GM19023 (cell line): ENCODE results near the gene SMARCAD1.

Experiments used
- ATAC-seq: cut with Tn5 transposase; IDR thresholded peaks from one replicate; pipeline ENCODE4 v1.9.1; 2021; ENCODE audit warnings: mild to moderate bottlenecking, moderate library complexity; ENCODE audit not compliant: unreplicated experiment

Gene SMARCAD1, protein sequence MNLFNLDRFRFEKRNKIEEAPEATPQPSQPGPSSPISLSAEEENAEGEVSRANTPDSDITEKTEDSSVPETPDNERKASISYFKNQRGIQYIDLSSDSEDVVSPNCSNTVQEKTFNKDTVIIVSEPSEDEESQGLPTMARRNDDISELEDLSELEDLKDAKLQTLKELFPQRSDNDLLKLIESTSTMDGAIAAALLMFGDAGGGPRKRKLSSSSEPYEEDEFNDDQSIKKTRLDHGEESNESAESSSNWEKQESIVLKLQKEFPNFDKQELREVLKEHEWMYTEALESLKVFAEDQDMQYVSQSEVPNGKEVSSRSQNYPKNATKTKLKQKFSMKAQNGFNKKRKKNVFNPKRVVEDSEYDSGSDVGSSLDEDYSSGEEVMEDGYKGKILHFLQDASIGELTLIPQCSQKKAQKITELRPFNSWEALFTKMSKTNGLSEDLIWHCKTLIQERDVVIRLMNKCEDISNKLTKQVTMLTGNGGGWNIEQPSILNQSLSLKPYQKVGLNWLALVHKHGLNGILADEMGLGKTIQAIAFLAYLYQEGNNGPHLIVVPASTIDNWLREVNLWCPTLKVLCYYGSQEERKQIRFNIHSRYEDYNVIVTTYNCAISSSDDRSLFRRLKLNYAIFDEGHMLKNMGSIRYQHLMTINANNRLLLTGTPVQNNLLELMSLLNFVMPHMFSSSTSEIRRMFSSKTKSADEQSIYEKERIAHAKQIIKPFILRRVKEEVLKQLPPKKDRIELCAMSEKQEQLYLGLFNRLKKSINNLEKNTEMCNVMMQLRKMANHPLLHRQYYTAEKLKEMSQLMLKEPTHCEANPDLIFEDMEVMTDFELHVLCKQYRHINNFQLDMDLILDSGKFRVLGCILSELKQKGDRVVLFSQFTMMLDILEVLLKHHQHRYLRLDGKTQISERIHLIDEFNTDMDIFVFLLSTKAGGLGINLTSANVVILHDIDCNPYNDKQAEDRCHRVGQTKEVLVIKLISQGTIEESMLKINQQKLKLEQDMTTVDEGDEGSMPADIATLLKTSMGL

DNA sequence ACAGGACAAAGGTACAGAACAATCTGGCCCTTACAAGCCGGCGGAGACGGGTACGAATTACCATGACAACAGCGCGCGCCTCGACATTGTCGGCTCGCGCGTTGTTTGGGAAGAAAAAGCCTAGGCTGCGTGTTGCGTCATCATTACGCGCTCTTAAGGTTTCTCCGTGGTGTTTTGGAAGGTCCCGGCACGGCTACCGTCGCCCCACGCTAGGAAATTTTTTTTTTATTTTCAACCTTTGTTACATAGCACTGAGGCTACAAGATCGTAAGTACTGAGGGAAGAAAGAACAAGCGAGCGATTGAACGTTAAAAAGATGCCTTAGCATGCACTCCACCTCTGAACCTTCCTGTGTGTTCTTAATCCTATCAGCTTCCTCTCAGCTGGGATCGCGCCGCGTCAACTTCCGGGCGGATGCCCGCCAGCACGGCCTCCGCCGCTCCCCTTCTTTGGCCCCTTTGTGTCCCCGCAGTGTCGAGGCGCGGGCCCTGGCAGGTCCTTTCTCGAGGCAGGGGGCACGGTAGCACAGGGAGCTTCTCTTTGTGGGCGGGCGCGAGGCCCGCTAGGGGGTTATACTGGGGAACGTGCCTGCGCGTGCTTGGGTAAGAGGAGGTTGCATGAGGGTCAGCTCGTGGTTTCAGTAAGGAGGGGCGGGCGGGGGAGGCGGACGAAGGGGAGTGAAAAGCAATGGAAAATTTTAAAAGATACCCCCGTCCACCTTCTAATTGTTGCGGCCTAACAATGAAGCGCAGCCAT is at the start of gene SMARCAD1:
Gene SMARCAD1, plus strand, starts transcription at position 397 of the 756 bp plus-strand sequence. CDS start 530 bp downstream, outside the sequence.
- ATAC-seq, result peak; percentile 96

DNA sequence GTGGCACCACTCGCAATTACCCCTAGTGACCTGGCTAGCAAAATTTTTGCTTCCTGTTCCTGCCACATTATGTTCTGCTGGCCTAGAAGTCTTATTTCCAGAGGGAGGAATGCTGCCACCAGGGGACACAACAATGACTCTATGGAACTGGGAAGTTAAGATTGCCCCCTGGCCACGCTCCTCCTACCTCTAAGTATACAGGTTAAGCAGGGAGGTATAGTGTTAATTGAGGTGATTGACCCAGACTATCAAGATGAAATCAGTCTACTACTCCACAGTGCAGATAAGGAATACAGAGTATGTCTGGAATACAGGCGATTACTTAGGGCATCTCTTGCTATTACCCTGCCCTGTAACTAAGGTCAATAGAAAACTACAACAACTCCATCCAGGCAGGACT is 48.8 kb upstream of the SMARCAD1 start:
- no peak for ATAC-seq

DNA sequence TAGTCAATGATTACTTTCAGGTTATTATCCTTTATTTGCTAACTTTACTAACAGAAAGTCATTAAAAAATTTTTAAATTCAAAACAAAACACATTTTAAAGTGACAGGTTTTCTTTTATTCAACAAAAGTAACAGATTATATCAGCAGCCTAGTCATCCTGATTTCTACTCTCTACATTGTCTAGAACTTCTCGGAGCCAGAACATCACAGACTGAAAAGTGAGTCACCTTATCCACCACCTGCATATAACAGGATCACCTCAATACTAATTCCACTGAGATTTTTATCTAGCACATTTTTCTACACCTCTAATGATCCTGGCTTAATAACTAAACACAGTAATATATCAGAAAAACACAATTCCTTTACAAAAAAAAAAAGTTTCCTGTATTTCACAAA is 47.9 kb upstream of the SMARCAD1 start:
- ATAC-seq, result no peak

DNA sequence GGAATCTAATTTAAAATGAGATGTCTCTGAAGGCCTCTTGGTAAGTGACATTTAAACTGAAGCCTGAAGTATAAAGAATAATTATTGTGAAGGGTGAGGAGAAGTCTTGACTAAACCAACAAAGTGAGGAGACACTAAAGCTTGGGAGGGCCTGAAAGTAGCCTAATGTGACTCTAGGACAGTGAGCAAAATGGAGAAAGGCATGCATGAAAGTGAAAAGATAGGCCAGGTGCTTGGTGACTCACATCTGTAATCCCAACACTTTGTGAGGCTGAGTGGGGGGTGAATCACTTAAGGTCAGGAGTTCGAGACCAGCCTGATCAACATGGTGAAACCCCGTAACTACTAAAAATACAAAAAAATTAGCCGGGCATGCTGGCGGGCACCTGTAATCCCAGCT is 46.9 kb upstream of the SMARCAD1 start:
- ATAC-seq, result no peak

DNA sequence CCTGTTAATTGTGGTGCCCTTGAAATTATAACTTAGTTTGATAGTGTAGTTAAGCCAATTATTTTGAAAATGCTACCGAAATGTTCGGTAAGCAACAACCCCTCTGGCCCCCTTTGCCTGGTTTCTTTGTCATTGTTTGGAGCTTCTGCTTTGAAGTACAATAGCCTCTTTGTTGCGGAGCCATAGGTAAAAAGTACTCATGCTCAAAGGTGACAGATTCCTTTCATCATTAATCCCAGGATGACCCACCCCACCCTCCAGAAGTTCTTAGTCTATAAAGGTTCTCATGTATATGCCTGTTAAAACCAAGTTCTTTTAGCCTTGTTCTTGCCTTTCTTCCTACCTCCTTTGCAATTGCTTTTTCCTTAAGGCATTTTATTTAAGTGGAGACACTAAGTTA is 42.4 kb upstream of the SMARCAD1 start:
- ATAC-seq, result no peak

DNA sequence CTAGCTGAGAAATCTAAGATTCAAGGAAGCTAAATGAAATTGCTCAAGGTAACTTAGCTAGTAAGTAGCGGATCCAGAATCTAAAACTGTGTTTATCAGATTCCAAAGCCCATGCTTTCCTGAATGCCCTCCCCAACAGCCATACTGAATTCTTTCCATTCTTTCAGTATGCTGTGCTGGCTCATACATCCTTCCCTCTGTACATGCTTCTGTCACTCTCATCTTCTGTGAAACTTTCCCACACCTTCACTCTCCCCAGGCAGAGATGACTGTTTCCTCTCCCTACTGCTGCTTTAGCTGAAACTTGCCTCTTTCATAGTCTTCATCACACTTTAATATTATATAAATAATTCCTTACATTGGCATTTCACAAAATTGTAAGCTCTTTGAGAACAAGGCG is 39.3 kb upstream of the SMARCAD1 start:
- ATAC-seq, result no peak

DNA sequence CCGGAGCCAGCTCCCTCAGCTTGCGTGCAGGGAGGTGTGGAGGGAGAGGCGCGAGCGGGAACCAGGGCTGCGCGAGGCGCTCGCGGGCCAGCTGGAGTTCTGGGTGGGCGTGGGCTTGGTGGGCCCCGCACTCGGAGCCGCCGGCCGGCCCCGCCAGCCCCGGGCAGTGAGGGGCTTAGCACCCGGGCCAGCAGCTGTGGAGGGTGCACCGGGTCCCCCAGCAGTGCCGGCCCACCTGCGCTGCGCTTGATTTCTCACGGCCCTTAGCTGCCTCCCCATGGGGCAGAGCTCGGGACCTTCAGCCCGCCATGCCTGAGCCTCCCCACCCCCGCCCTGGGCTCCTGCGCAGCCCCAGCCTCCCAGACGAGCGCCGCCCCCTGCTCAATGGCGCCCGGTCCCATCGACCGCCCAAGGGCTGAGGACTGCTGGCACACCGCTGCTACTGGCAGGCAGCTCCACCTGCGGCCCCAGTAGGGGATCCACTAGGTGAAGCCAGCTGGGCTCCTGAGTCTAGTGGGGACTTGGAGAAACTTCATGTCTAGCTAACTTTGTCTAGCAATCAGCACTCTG is 37.8 kb upstream of the SMARCAD1 start:
- no peak for ATAC-seq

DNA sequence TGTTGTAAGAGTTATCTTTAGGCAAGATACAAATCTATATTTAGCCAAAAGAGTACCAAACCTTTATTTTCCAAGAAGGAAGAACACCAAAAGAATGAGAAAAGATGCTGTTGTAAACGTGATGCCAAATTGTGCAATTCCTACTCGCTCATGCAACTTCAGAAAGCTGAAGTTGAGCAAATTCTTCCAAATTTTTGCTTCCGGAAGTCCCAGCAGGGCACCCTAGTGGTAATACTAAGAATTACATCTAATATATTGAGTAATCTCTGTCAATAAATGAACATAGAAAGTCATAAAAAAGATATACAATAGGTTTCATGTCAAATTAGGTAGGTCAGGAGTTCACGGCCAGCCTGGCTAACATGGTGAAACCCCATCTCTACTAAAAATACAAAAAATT is 36.0 kb upstream of the SMARCAD1 start:
- ATAC-seq, result no peak

DNA sequence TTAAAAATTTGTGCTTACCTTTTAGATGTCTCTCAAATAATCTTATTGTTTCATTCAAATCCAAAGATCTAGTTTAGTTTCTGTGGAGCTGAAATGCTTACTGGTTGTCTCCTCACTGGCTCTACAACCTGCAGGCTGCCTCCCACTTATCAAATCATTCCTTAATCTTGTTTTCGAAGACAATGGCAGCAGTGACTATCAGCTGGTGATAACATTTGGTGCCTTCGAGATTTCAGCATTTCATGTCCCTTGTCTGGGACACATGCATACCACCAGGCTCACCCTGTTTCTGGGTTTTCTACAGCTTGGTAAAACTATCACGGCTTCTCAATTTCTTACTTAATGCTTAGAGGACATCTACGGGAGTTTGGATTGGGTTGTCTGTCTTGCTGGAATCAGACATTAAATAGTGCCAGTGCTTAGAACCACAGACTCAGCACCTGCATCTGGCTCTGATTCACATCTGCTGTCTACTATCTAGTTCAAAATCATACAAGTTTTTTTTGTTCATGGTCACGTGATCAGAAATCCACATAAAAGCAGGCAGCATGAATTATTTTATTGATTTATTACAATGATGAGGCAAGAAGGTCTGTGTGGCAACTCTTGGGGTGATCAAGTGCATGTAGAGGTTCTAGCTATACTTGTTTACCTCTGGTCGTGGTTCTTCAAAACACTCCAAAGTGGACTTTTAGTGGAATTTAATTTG is 32.0 kb upstream of the SMARCAD1 start:
- no peak for ATAC-seq

DNA sequence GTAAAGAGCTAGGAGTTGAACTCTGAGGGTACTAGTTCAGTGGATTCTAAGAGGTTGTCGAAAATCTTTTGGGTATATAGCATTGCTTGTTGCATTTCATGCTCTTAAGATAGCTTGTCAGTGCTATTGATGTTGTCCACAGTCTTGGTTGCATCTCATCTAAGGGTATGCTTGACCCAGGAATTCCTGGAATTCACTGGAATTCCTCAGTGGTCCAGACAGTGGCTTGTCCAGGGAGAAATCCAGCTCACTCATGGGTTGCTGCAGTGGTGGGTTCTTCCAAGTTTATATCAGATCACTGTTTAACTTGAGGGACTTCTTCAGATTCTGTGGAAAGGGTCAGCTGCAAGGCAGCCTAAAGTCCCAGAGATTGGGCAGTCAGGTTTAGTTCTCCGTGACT is 29.8 kb upstream of the SMARCAD1 start:
- no peak for ATAC-seq

DNA sequence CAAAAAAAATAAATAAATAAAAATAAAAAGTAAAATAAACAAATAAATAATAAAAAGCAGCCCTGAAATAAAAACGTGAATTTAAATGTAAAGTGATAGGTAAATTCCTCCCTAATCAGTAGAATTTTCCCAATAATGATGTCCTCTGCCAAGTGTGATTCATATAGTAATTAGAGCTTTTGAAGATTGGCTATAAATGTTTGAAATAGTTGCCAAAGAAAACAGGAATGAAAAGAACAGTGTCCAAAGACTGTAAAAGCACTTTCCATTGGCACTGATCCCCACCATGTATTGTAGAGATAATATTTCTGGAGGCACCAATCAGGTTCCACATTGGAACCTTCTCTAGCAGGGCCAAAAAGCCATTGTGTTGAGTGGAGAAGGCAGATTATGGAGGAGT is 25.9 kb upstream of the SMARCAD1 start:
- no peak for ATAC-seq

DNA sequence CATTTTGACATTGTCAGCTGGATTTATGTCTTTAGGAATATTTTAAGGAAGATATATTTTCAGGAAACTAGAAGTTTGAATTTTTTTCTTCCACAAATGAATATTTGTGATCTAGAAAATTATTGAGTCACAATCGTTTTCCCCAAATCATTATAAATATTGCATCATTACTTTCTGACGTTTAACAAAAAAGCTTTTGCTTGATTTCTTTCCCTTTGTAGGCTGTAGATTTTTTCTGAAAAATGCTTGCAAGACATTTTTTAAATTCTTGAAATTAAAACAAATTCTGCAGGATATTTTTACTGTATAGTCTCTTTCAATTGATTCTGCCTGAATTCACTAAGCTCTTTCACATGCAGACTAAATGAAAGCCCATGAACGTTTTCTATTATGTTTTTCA is 4.9 kb upstream of the SMARCAD1 start:
- no peak for ATAC-seq

DNA sequence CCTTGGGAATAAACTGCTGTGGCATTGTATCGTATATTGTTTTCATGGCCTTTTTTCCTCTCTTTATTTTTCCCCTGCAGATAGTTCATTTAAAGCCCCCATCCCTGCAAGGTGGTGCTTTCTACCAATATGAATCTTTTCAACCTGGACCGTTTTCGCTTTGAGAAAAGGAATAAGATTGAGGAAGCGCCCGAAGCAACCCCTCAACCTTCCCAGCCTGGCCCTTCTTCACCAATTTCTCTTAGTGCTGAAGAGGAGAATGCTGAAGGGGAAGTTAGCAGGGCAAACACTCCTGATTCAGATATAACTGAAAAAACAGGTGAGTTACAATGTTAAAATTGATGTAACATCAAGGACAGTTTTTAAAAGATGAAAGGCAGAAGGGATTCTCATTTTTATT is 601 bp downstream of the SMARCAD1 start:
- ATAC-seq, result no peak

DNA sequence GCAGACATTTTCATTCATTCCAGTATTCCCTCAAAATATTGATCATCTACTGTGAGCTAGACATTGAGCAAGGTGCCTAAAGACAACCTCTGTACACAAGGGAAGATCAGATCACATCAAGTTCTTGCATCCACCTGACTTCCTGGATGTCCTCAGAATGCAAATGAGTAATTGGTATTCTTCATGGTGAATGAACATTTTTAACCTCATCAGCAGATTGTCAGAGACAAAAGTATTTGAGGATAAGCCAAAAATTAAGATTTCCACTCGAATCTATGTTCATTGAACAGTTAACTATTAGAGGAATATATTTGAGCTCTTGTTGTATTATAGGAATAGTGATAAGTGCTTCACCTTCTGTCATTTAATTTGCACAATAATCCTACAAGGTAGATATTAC is 1.3 kb downstream of the SMARCAD1 start:
- no peak for ATAC-seq

DNA sequence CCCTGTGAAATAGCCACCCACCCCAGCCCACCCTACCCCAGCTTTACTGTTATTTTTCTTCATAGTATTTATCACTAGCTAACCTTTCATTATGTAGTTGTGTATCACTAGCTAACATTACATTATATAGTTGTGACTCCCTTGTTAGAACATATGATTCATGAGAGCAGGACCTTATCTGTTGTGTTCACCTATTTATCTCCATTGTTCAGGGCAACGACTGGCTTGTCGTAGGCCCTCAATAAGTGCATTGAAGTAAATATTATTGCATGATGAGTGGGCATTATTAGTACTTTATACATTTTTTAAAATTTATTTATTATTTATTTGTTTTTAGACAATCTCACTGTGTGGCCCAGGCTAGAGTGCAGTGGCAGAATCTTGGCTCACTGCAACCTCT is 4.2 kb downstream of the SMARCAD1 start:
- no peak for ATAC-seq

DNA sequence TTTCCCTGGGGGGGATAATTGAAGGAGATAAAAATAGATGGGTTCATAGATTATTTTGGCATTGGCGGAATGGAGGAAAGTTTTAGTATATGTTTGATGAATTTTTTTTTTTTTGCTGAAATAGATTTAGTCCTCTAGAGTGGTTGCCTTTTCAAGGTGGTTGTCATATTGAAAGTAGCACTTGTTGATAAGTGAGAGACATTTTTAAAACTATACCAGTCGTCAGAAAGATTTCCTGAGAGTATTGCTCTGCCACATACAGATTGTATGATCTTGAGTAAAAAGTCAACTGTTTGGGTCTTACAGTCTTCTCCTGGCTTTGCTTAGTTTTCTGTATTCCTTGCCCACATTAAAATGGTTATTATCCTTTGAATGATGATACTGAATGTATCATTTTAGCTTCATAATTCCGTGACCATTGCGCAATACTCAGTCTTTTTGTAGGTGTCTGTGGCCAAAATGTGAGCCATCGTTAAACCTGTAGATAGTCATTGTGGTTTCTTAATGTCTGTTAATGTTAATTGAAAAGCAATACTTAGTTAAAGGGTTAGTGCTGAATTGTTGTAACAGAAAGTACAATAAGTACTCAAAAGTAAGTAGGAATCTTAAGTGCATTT is 7.1 kb downstream of the SMARCAD1 start:
- no peak for ATAC-seq

DNA sequence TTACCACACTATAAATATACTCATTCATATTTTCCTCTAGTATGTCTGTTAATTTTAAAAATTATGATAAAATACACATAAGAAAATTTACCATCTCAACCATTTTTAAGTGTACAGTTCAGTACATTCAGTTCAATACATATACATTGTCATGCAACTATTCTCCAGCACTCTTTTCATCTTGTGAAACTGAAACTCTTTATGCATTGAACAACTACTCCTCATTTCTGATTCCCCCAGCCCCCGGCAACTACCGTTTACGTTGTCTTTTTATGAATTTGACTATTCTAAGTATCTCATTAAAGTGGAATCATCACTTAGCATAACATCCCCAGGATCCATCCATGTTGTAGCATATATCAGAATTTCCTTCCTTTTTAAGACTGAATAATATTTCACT is 8.7 kb downstream of the SMARCAD1 start:
- ATAC-seq, result no peak

DNA sequence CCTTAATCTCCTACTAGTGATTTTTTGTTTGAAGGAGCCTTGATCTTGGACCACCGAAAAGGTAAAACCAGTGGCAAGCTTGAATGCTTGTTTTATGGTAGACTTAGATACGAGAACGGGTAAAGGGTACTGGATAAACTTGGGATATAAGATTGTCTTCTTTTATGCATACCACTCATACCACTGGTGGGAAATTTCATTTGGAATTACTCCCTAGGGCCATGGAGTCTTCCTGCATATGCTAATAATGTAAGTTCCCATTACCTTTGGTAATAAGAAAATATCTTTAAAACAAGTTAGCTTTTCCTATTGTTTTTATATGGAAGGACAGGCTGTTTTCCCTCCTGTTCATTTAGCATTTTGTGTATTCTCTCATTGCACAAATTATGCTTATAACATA is 11.7 kb downstream of the SMARCAD1 start:
- ATAC-seq, result no peak

DNA sequence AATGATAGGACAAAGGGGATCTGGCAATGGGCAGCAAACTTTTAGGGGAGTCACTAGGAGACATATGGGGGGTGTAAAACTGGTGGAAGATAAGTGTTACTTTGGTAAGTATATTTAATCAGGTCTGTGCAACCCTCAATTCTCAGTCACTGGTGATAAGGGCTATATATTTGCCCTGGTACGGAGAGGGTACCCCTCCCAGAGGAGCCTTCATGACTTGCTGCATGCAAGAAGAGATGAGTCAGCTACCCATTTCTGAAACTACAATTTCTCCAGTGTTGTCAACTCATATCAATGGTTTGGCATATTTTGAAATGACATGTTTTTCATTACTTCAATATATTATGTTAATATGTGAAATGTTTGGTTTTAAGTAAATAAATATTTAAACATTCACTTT is 14.3 kb downstream of the SMARCAD1 start:
- ATAC-seq, result no peak

DNA sequence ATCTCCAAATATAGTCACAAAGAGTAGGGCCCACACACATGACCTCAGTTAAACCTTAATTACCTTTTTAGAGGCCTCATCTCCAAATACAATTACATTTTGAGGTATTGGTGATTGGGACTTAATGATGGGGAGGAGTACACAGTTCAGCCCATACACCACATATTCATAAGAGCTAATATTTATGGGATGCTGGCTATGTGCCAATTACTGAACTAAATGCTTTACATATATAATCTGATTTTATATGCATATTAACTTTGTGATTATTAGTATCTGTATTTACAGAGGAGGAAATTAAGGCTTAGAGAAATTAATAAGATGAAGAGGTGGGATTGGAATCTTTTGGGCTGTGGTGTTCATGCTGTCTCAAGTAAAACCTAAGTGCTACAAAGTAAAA is 17.8 kb downstream of the SMARCAD1 start:
- no peak for ATAC-seq
